DND-41 (cell line): ENCODE measurements around the gene KHK.

Experiments used
- EZH2 ChIP-seq: IDR thresholded peaks from 3 replicates; pipeline ENCODE4 v1.6.1; 2012; ENCODE audit warnings: borderline replicate concordance, low read depth, mild to moderate bottlenecking, moderate library complexity, low read length, inconsistent platforms; ENCODE audit not compliant: severe bottlenecking
- TF ChIP-seq, protein P1 (sequence below): IDR thresholded peaks from 2 replicates; pipeline ENCODE4 v1.5.1; 2012; ENCODE audit warnings: borderline replicate concordance, low read length, moderate library complexity, mild to moderate bottlenecking; ENCODE audit not compliant: poor library complexity, severe bottlenecking; ENCODE audit errors: extremely low read depth

- TF ChIP-seq, protein P1, sequence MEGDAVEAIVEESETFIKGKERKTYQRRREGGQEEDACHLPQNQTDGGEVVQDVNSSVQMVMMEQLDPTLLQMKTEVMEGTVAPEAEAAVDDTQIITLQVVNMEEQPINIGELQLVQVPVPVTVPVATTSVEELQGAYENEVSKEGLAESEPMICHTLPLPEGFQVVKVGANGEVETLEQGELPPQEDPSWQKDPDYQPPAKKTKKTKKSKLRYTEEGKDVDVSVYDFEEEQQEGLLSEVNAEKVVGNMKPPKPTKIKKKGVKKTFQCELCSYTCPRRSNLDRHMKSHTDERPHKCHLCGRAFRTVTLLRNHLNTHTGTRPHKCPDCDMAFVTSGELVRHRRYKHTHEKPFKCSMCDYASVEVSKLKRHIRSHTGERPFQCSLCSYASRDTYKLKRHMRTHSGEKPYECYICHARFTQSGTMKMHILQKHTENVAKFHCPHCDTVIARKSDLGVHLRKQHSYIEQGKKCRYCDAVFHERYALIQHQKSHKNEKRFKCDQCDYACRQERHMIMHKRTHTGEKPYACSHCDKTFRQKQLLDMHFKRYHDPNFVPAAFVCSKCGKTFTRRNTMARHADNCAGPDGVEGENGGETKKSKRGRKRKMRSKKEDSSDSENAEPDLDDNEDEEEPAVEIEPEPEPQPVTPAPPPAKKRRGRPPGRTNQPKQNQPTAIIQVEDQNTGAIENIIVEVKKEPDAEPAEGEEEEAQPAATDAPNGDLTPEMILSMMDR: no peak
- no peak for TF ChIP-seq EZH2
Measured at GRCh38 chr2:27135478-27135955, 48.9 kb downstream of the KHK start.
